ENCODE results near the gene SLC9A8.

- TF ChIP-seq CTCF (IDR thresholded peaks at IDR 0.05) (no peak), ZFX (IDR thresholded peaks at IDR 0.05; ENCODE audit: borderline replicate concordance) (no peak)
These were observed 38.0 kb downstream of the SLC9A8 start for GRCh38 chr20:49850463-49851230.
